K562 (cell line): ENCODE results near the gene AFAP1. TPM values are rescaled to one million over a fixed set of nuclear protein-coding genes. Genes with fewer than 3 reads are reported as not detected.

Experiments
- ATAC-seq: fragments of 200-7000 bp; cut with Tn5 transposase; 3 replicates; pipeline ENCODE4 v1.9.1; 2020; ENCODE audit warnings: moderate library complexity
- BruUV-seq: library from RNA; stranded (reverse); fragments of 400-500 nt; replicated peaks from 2 replicates; lab custom pipeline; 2021; lab: Mats Ljungman, UMichigan
- CTCF ChIA-PET: fragments of 300-600 bp; formaldehyde crosslinking; extraction: SDS; loops from one replicate; lab custom pipeline; 2021; ENCODE audit warnings: low intra/inter-chr PET ratio; lab: Yijun Ruan, JAX
- POLR2A ChIA-PET: fragments of 300-600, 350-650 bp; sonication (Branson Sonifier 250); formaldehyde crosslinking; extraction: SDS; loops from one replicate; lab custom pipeline; 2021; ENCODE audit warnings: antibody characterized with exemption, inconsistent platforms; lab: Yijun Ruan, JAX
- DNase-seq, 4 experiments: peaks; one replicate each; pipeline versions ENCODE4 v3.0.0 to v3.0.0-alpha.2; 2011 to 2018; ENCODE audit warnings: low spot score in 3 of 4, mixed read lengths in 3 of 4; ENCODE audit errors: extremely low read depth in 1 of 4
- FAIRE-seq: peaks from 2 replicates; lab custom pipeline; 2011; peaks lifted over from hg19 to GRCh38; lab: Jason Lieb, UNC
- H2AFZ ChIP-seq: 2 replicates; pipeline ENCODE4 v1.6.0; 2011; ENCODE audit warnings: low read depth, low read length, control low read depth, inconsistent platforms
- H3K27ac ChIP-seq: fragments of 200-600 bp; 3 replicates; pipeline ENCODE4 v1.8.0; 2011; ENCODE audit warnings: low read depth, mild to moderate bottlenecking, control low read depth, inconsistent platforms, low read length, moderate library complexity, mixed read lengths; ENCODE audit errors: extremely low read depth
- H3K27me3 ChIP-seq, 2 experiments: fragments of 300-600 bp in 1 of 2; 2 replicates in 1 of 2; 3 replicates in 1 of 2; pipeline versions ENCODE4 v1.6.0 to v1.8.0; 2011; ENCODE audit warnings: inconsistent platforms in 2 of 2, low read length in 2 of 2, mild to moderate bottlenecking in 1 of 2, mixed read lengths in 1 of 2, moderate library complexity in 1 of 2; ENCODE audit not compliant: control insufficient read depth in 2 of 2, insufficient read depth in 2 of 2
- H3K36me3 ChIP-seq: fragments of 300-600 bp; 3 replicates; pipeline ENCODE4 v1.8.0; 2011; ENCODE audit warnings: mild to moderate bottlenecking, low read length, inconsistent platforms; ENCODE audit not compliant: control insufficient read depth, insufficient read depth
- H3K4me1 ChIP-seq, 2 experiments: fragments of 200-600 bp in 1 of 2; replicated peaks in 1 of 2; 2 replicates in 1 of 2; 3 replicates in 1 of 2; pipeline versions ENCODE4 v1.5.1 to v1.8.0; 2011; ENCODE audit warnings: inconsistent platforms in 2 of 2, low read length in 2 of 2, mild to moderate bottlenecking in 1 of 2, mixed read lengths in 1 of 2, moderate library complexity in 1 of 2; ENCODE audit not compliant: control insufficient read depth in 2 of 2, insufficient read depth in 2 of 2
- H3K4me2 ChIP-seq: 2 replicates; pipeline ENCODE4 v1.6.1; 2011; ENCODE audit warnings: low read length, control low read depth, inconsistent platforms, mixed read lengths; ENCODE audit not compliant: insufficient read depth
- H3K4me3 ChIP-seq: fragments of 200-600 bp; sonication (generic), shearing (Covaris generic); 2 replicates; pipeline ENCODE4 v1.5.1; 2016; ENCODE audit warnings: control low read depth, inconsistent platforms
- H3K79me2 ChIP-seq: fragments of 200-600 bp; 3 replicates; pipeline ENCODE4 v1.8.0; 2011; ENCODE audit warnings: low read length, inconsistent platforms; ENCODE audit not compliant: control insufficient read depth, insufficient read depth
- H3K9ac ChIP-seq, 2 experiments: 2 replicates each; pipeline versions ENCODE4 v1.6.0 to v1.6.1; 2011; ENCODE audit warnings: low read depth in 2 of 2, low read length in 2 of 2, control low read depth in 1 of 2, inconsistent platforms in 1 of 2, mild to moderate bottlenecking in 1 of 2, mixed read lengths in 1 of 2; ENCODE audit not compliant: insufficient read depth in 1 of 2
- H3K9me1 ChIP-seq: one replicate; pipeline ENCODE4 v1.6.0; 2011; ENCODE audit warnings: inconsistent platforms, mild to moderate bottlenecking, low read length, moderate library complexity; ENCODE audit not compliant: control insufficient read depth, insufficient read depth
- H3K9me3 ChIP-seq: replicated peaks from 2 replicates; pipeline ENCODE4 v1.5.1; 2011; ENCODE audit warnings: low read depth, low read length, inconsistent platforms; ENCODE audit not compliant: control insufficient read depth, insufficient read depth
- H4K20me1 ChIP-seq: replicated peaks from 2 replicates; pipeline ENCODE4 v1.6.1; 2011; ENCODE audit warnings: low read length, inconsistent platforms, mixed read lengths; ENCODE audit not compliant: control insufficient read depth, insufficient read depth
- ATF7 ChIP-seq: fragments of 450-650 bp; IDR thresholded peaks from 2 replicates; pipeline ENCODE4 v1.7.1; 2014; ENCODE audit warnings: mild to moderate bottlenecking, moderate library complexity
- BDP1 ChIP-seq: IDR thresholded peaks from 3 replicates; pipeline ENCODE4 v1.6.1; 2011; ENCODE audit not compliant: insufficient read length, insufficient read depth
- CSDE1 ChIP-seq, 2 experiments: fragments of 450-650 bp; IDR thresholded peaks; 2 replicates each; pipeline ENCODE4 v1.6.1; 2016; ENCODE audit warnings: mild to moderate bottlenecking in 1 of 2
- HNRNPH1 ChIP-seq: fragments of 200-400 bp; formaldehyde crosslinking; optimal IDR thresholded peaks from 2 replicates; pipeline ENCODE3; 2017; ENCODE audit warnings: low read depth, mild to moderate bottlenecking, low read length, moderate library complexity
- SNRNP70 ChIP-seq: fragments of 200-400 bp; formaldehyde crosslinking; optimal IDR thresholded peaks from 2 replicates; pipeline ENCODE3; 2017; ENCODE audit warnings: low read depth, low read length
- SRF ChIP-seq, 2 experiments: fragments of 250-450, 450-650 bp in 1 of 2; sonication (Bioruptor Pico) in 1 of 2; sonication (generic) in 1 of 2; formaldehyde crosslinking; IDR thresholded peaks; 2 replicates each; pipeline versions ENCODE4 v1.5.0 to v1.5.1; 2020 to 2022; ENCODE audit warnings: mild to moderate bottlenecking in 1 of 2, missing genetic modification reagents in 1 of 2
- ZNF699 ChIP-seq: fragments of 250-450 bp; sonication (Bioruptor Pico); IDR thresholded peaks from 2 replicates; pipeline ENCODE4 v1.8.0; 2021; ENCODE audit warnings: mild to moderate bottlenecking, moderate library complexity; ENCODE audit not compliant: insufficient replicate concordance
- ZZZ3 ChIP-seq: fragments of 450-650 bp; IDR thresholded peaks from 2 replicates; pipeline ENCODE4 v1.6.1; 2016; ENCODE audit warnings: antibody characterized with exemption, mild to moderate bottlenecking, moderate library complexity
- WGBS: fragments of 100-300 bp; shearing (Covaris generic); methylation state at CpG from one replicate; pipeline ENCODE4 v1.1.6; 2016; ENCODE audit warnings: low coverage, mixed read lengths; ENCODE audit not compliant: insufficient coverage; ENCODE audit errors: missing lambda C conversion rate; 5-methylcytosine and 5-hydroxymethylcytosine counted together
- in situ Hi-C: fragments of 300-500 bp; cut with MboI; formaldehyde crosslinking; loops from 4 replicates; pipeline ENCODE4 v1.15.0; 2018; ENCODE audit warnings: inconsistent platforms, mixed read lengths
- intact Hi-C: fragments of 100-400 bp; cut with micrococcal nuclease; formaldehyde crosslinking; loops from 2 replicates; pipeline ENCODE4 v1.14.2; 2022
- polyA plus RNA-seq, 8 experiments: library from polyadenylated mRNA; depleted of rRNA in 4 of 8; stranded (reverse) in 5 of 8; unstranded in 3 of 8; fragments of >200 nt; fragmentation: Nextera tagmentation in 2 of 8; fragmentation: Illumina TruSeq in 1 of 8; extraction: Ambion mirVana in 2 of 8; extraction: Trizol in 1 of 8; gene quantifications; 2 replicates each; pipeline versions ENCODE4 v1.2.1 to v1.2.3, GENCODE V29; 2011 to 2014; ENCODE audit warnings: inconsistent platforms in 1 of 8, missing spikeins in 1 of 8
- total RNA-seq, 7 experiments: library from RNA; depleted of rRNA in 6 of 7; stranded (reverse); fragments of >200 nt in 6 of 7; fragmentation: Illumina TruSeq in 2 of 7; extraction: Trizol in 2 of 7; gene quantifications; 2 replicates each; pipeline versions ENCODE4 v1.2.1 to v1.2.3, GENCODE V29; 2011 to 2021; ENCODE audit warnings: low replicate concordance in 1 of 7

AFAP1 gene
- total and polyA plus RNA-seq, 9 of the 15 experiments (the other 6 are each of a cell fraction or from before 2014, with no cell fraction given), result 0.07 to 0.42 (median 0.12) TPM; not detected in 1

DNA sequence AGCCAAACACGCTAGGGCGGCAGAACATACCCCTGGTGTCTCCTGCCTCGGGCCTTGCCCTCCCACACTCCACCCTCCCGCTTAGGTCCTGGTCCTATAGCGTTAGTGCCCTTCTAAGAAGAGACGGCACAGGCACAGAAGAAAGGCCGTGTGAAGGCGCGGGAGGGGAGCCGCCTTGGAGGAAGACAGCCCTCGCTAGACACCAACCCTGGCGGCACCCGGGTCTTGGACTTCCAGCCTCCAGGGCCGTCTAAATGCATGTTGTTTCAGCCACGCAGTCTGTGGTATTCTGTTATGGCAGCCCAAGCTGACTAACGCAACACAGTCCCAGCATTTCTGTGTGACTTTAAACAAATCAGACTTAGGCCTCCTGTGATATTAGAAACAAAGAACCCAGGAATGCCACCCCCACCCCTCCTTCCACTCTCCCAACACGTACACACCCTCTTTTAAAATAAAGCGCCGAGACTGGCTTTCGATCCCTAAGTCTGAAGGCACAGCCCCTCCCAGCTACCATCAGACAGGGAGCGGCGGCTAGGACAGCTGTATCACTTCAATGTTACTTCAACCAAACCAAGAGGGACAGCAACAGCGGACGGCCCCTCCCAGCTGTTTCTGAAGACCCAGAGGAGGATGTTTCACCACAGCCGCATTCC lies 128.0 kb downstream of the AFAP1 start:
- in situ Hi-C loops (no loop called here), intact Hi-C loops (no loop called here)
- 0 out of 2 replicates have a peak, but pooled peaks cover 4% of the 10 kb centered on the region for H4K20me1 ChIP-seq
- peaks cover 46 to 67% of the 10 kb centered on the region in 2 experiments for H3K27me3 ChIP-seq
- no TSS peak for BruUV-seq
- no peak for ATAC-seq
- no peak overlapping the region for H3K27ac ChIP-seq
- no peaks in the 10 kb centered on the region for H3K9me3 ChIP-seq
- no peaks in the 10 kb centered on the region for H3K9me1 ChIP-seq
- FAIRE-seq, result no peak
- H2AFZ ChIP-seq, result no peak overlapping the region
- POLR2A ChIA-PET, result interaction anchor here (0.6 kb wide), 1 partner anchor 59 kb away, joined by 3 read pairs; no protein-coding TSS in a partner anchor
- H3K4me3 ChIP-seq, result no peak overlapping the region
- no peak overlapping the region for H3K9ac ChIP-seq
- H3K36me3 ChIP-seq, result no peaks in the 10 kb centered on the region
- CTCF ChIA-PET, result no interaction called here
- no peak for TF ChIP-seq SRF (CRISPR knock-in tag; IDR thresholded peaks at IDR 0.05)
- TF ChIP-seq BDP1, result no peak
- no peak for TF ChIP-seq ZZZ3
- TF ChIP-seq HNRNPH1, result no peak
- no peak for TF ChIP-seq ZNF699
- no peak for TF ChIP-seq ATF7
- TF ChIP-seq SNRNP70, result no peak
- TF ChIP-seq CSDE1 (IDR thresholded peaks at IDR 0.05), result no peak
- no peak overlapping the region for H3K4me2 ChIP-seq
- WGBS, result 4% methylated on average over 25 of the region's 25 CpGs
- H3K4me1 ChIP-seq, result no peaks in the 10 kb centered on the region; a peak in 1 of 5 replicates
- no peak for DNase-seq
- no peaks in the 10 kb centered on the region for H3K79me2 ChIP-seq
